Endodermal cell (in vitro differentiated cells): ENCODE data around the gene ZSWIM6. TPM values are rescaled to one million over a fixed set of nuclear protein-coding genes. Genes with fewer than 3 reads are reported as not detected.

Experiments
- DNase-seq: peaks from one replicate; pipeline ENCODE4 v3.0.0-alpha.2; 2017
- H3K27ac ChIP-seq: 2 replicates; pipeline ENCODE4 v1.5.1; 2013; ENCODE audit warnings: mild to moderate bottlenecking, low read depth, low read length, moderate library complexity
- H3K27me3 ChIP-seq: 2 replicates; pipeline ENCODE4 v1.6.1; 2013; ENCODE audit warnings: mild to moderate bottlenecking, low read length, moderate library complexity; ENCODE audit not compliant: insufficient read depth, control insufficient read depth, poor library complexity, severe bottlenecking
- H3K36me3 ChIP-seq: 2 replicates; pipeline ENCODE4 v1.7.0; 2013; ENCODE audit warnings: mild to moderate bottlenecking, low read length, moderate library complexity; ENCODE audit not compliant: control insufficient read depth, insufficient read depth
- H3K4me1 ChIP-seq: one replicate; pipeline ENCODE4 v1.7.0; 2013; ENCODE audit warnings: low read length; ENCODE audit not compliant: control insufficient read depth, insufficient read depth
- H3K4me3 ChIP-seq: 2 replicates; pipeline ENCODE4 v1.5.1; 2013; ENCODE audit warnings: mild to moderate bottlenecking, low read length, moderate library complexity
- H3K9ac ChIP-seq: 2 replicates; pipeline ENCODE4 v1.6.1; 2013; ENCODE audit warnings: mild to moderate bottlenecking, low read length, moderate library complexity; ENCODE audit not compliant: poor library complexity, severe bottlenecking; ENCODE audit errors: extremely low read depth
- H3K9me3 ChIP-seq: 2 replicates; pipeline ENCODE4 v1.6.1; 2013; ENCODE audit warnings: mild to moderate bottlenecking, low read length, moderate library complexity; ENCODE audit not compliant: control insufficient read depth
- H3K27ac Mint-ChIP-seq: 2 replicates; pipeline ENCODE4 v1.8.0; 2020; ENCODE audit warnings: mixed read lengths
- H3K27me3 Mint-ChIP-seq: 2 replicates; pipeline ENCODE4 v1.8.0; 2021; ENCODE audit warnings: mild to moderate bottlenecking, mixed read lengths; ENCODE audit not compliant: insufficient read depth
- H3K36me3 Mint-ChIP-seq: 2 replicates; pipeline ENCODE4 v1.8.0; 2020; ENCODE audit warnings: low read depth, mixed read lengths
- H3K4me1 Mint-ChIP-seq: 2 replicates; pipeline ENCODE4 v1.8.0; 2020; ENCODE audit warnings: mixed read lengths
- H3K4me3 Mint-ChIP-seq: 2 replicates; pipeline ENCODE4 v1.8.0; 2020; ENCODE audit warnings: mild to moderate bottlenecking, moderate library complexity, mixed read lengths
- H3K9me3 Mint-ChIP-seq: 2 replicates; pipeline ENCODE4 v1.8.0; 2020; ENCODE audit warnings: mild to moderate bottlenecking, mixed read lengths
- WGBS, 2 experiments: methylation state at CpG; one replicate each; pipeline versions ENCODE4 v1.1.5 to v1.1.7; 2013; ENCODE audit warnings: missing lambda C conversion rate in 2 of 2, mixed read lengths in 1 of 2; ENCODE audit not compliant: insufficient coverage in 1 of 2, insufficient read length in 1 of 2; 5-methylcytosine and 5-hydroxymethylcytosine counted together
- total RNA-seq, 2 donors: library from RNA; stranded (reverse); fragmentation: NEBNext Ultra II Directional in 1 of 2; extraction: Animal tissue kit (Norgen Biotek cat#: 25700) in 1 of 2; gene quantifications; 2 replicates in 1 of 2; 3 replicates in 1 of 2; pipeline ENCODE4 v1.2.1, GENCODE V29; 2021
- TF ChIP-seq, protein P1 (sequence below): fragments of 200-600 bp; sonication (generic); conservative IDR thresholded peaks from 2 replicates; pipeline ENCODE4 v1.5.0; 2021; ENCODE audit warnings: antibody characterized with exemption, mild to moderate bottlenecking

ZSWIM6 gene
- total RNA-seq, 2 donors from 2014 or later, result 18.1 to 18.8 TPM

DNA sequence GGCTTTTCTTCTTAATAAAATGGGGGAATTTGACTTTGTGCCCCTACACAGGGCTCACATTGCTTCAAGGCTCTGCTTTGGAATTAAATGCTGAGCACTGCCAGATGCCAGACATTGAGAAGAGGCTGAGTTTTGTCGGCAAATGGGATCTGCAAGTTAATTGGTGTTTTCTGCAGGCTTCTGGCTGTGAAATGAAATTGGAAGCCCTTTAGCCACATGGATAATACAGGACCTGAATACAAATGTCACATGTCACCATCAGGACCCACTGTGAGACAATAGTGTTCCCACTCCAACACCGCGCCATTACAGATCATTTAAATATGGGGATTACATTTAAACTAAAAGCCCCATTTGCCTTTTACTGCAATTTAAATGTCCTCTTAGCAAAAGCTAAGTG is 164.4 kb downstream of the ZSWIM6 start:
- TF ChIP-seq, protein P1, sequence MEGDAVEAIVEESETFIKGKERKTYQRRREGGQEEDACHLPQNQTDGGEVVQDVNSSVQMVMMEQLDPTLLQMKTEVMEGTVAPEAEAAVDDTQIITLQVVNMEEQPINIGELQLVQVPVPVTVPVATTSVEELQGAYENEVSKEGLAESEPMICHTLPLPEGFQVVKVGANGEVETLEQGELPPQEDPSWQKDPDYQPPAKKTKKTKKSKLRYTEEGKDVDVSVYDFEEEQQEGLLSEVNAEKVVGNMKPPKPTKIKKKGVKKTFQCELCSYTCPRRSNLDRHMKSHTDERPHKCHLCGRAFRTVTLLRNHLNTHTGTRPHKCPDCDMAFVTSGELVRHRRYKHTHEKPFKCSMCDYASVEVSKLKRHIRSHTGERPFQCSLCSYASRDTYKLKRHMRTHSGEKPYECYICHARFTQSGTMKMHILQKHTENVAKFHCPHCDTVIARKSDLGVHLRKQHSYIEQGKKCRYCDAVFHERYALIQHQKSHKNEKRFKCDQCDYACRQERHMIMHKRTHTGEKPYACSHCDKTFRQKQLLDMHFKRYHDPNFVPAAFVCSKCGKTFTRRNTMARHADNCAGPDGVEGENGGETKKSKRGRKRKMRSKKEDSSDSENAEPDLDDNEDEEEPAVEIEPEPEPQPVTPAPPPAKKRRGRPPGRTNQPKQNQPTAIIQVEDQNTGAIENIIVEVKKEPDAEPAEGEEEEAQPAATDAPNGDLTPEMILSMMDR, result no peak
- H3K4me3 ChIP-seq, result no peak overlapping the region
- Mint-ChIP-seq H3K9me3 (no peaks in the 10 kb centered on the region), H3K27me3 (no peaks in the 10 kb centered on the region), H3K4me1 (peaks cover 12% of the 10 kb centered on the region), H3K4me3 (no peak overlapping the region), H3K27ac (peak overlapping the region; percentile 13), H3K36me3 (peaks cover 13% of the 10 kb centered on the region)
- no peak overlapping the region for H3K9ac ChIP-seq
- no peak for DNase-seq
- H3K9me3 ChIP-seq, result no peaks in the 10 kb centered on the region
- H3K4me1 ChIP-seq, result no peaks in the 10 kb centered on the region
- peak overlapping the region; percentile 85 for H3K27ac ChIP-seq
- no peaks in the 10 kb centered on the region for H3K27me3 ChIP-seq
- WGBS, 2 experiments, result 71 to 95% methylated on average over 1 to 3 of the region's 3 CpGs
- peaks cover 14% of the 10 kb centered on the region for H3K36me3 ChIP-seq

DNA sequence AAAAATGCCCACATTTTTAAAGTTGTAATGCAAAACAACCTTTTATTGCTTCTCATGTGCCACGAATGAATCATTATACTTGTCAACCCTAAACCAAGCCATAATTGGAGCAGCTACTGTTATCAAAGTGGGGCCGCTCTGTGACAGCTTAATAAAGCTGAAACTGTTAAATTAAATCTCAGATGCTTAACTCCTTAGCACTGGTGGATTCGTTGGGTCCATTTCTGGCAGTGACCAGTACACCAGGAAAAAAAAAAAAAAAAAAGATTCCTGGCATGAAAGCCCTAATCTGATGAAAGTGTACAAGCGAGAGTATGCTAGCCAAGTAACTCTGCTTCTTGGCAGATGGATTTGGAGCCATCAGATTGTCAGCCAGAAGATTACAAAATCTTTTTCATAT is 164.8 kb downstream of the ZSWIM6 start:
- no peak for DNase-seq
- Histone ChIP-seq H3K4me1 (no peaks in the 10 kb centered on the region), H3K9me3 (no peaks in the 10 kb centered on the region), H3K36me3 (peaks cover 14% of the 10 kb centered on the region), H3K9ac (no peak overlapping the region), H3K4me3 (no peak overlapping the region), H3K27me3 (no peaks in the 10 kb centered on the region), H3K27ac (peak overlapping the region; percentile 85)
- no peak overlapping the region for H3K4me3 Mint-ChIP-seq
- H3K4me1 Mint-ChIP-seq, result peaks cover 12% of the 10 kb centered on the region
- TF ChIP-seq, protein P1, result no peak
- H3K27me3 Mint-ChIP-seq, result no peaks in the 10 kb centered on the region
- H3K9me3 Mint-ChIP-seq, result no peaks in the 10 kb centered on the region
- peaks cover 14% of the 10 kb centered on the region for H3K36me3 Mint-ChIP-seq
- no peak overlapping the region for H3K27ac Mint-ChIP-seq
- 91 to 94% methylated on average over 3 to 4 of the region's 4 CpGs for WGBS, 2 experiments

DNA sequence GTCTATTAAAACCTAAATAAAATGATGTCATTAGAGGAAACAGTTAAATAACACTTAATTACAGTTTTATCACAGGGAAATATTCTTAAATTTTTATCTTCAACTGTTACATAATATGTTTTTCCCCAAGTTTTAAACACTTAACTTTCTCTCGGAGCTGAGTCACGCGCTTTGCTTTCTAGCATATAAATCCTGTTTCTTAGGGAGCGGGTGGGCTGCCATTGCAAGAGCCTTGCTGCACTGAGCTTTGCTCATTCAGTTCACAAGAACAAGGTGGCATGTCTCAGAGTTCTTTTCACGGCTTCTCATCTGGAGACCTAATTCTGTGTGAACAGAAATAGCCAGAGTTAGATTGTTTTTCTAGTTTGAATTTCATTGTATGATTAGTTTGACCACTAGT is 166.1 kb downstream of the ZSWIM6 start:
- H3K9me3 Mint-ChIP-seq, result no peaks in the 10 kb centered on the region
- H3K27ac Mint-ChIP-seq, result no peak overlapping the region
- H3K27ac ChIP-seq, result no peak overlapping the region
- 94 to 100% methylated on average over 4 to 5 of the region's 5 CpGs for WGBS, 2 experiments
- DNase-seq, result no peak
- H3K4me1 ChIP-seq, result no peaks in the 10 kb centered on the region
- TF ChIP-seq, protein P1, result no peak
- no peaks in the 10 kb centered on the region for H3K27me3 Mint-ChIP-seq
- no peaks in the 10 kb centered on the region for H3K27me3 ChIP-seq
- H3K9me3 ChIP-seq, result no peaks in the 10 kb centered on the region
- H3K36me3 ChIP-seq, result peaks cover 14% of the 10 kb centered on the region
- no peak overlapping the region for H3K4me3 ChIP-seq
- peaks cover 12% of the 10 kb centered on the region for H3K4me1 Mint-ChIP-seq
- no peak overlapping the region for H3K4me3 Mint-ChIP-seq
- H3K36me3 Mint-ChIP-seq, result peaks cover 22% of the 10 kb centered on the region
- H3K9ac ChIP-seq, result no peak overlapping the region
